NCI-H748 (cell line): ENCODE data around the gene VPS29.
"Not testable (repeated sequence)": the region's sequence is repeated elsewhere in the genome, so short reads cannot be mapped to it uniquely, and the experiment has no call there.

Experiments used
- DNase-seq: peaks from one replicate; lab custom pipeline; 2025; ENCODE audit not compliant: unreplicated experiment; lab: John Stamatoyannopoulos, UW

VPS29 gene

DNA sequence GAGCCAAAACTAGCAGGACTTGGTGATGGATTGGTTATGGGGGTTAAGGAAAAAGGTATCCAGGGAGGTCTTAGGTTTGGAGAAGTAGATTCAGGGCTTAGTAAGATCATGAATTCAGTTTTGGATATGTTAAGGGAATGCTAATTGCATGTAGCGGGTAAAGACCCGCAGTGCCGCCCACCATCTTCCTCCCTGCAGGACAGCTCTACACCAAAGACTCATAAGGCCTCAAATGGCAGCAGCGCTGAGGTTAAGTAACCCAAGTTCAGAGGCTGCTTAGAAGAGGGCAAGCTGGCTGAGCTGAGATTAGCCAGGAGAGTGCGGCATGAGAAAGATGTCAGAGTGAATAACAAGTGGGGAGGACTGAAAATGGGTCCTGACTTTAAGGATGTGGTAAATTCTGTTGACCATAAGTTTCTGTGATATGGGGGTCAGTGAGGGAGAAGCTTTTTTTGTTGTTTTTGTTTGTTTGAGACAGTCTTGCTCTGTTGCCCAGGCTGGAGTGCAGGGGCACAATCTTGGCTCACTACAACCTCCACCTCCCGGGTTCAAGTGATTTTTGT is 26.4 kb upstream of the VPS29 start:
- DNase-seq: no peak

DNA sequence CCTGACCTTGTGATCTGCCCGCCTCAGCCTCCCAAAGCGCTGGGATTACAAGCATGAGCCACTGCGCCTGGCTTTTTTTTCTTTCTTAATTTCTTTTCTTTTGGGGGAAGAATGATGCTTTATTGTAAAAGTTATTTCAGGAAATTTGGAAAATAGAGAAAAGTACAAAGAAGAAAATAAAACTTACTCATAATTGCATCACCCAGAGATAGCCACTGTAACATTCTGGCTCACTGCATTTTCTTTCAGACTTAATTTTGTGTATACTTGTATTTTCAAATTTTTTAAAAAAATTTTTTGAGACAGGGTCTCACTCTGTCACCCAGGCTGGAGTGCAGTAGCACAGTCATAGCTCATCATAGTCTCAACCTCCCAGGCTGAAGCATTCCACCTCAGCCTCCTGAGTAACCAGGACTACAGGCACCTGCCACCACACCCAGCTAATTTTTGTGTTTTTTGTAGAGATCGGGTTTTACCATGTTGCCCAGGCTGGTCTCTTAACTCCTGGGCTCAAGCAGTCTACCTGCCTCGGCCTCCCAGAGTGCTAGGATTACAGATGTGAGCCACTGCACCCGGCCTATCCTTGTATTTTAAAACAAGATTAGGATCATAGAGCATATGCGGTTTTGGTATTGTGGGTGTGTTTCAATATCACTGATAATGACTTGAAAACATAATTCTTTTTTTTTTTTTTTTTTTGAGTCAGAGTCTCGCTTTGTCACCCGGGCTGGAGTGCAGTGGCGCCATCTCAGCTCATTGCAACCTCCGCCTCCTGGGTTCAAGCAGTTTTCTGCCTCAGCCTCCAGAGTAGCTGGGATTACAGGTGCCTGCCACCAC is 19.2 kb upstream of the VPS29 start:
- not testable (repeated sequence) for DNase-seq

DNA sequence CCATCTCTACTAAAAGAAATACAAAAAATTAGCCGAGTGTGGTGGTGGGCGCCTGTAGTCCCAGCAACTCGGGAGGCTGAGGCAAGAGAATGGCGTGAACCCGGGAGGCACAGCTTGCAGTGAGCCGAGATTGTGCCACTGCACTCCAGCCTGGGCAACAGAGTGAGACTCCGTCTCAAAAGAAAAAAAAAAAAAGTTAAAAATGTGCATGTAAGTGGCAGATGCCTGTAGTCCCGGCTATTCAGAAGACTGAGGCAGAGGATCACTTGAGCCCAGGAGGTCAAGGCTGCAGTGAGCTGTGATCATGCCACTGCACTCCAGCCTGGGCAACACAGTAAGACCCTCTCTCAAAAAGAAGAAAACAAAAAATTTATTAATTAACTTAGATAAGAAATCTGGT is 16.1 kb upstream of the VPS29 start:
- DNase-seq: not testable (repeated sequence)

DNA sequence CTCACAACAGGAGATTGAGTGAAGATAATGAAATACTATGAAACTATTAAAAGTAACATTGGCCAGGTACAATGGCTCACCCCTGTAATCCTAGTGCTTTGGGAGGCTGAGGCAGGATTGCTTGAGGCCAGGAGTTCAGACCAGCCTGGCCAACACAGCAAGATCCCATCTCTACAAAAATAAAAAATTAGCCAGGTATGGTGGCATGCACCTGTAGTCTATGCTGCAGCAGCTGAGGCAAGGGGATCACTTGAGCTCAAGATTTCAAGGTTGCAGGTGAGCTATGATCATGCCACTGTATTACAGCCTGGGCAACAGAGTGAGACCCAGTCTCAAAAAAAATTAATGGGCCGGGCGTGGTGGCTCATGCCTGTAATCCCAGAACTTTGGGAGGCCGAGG is 15.1 kb upstream of the VPS29 start:
- no peak for DNase-seq

DNA sequence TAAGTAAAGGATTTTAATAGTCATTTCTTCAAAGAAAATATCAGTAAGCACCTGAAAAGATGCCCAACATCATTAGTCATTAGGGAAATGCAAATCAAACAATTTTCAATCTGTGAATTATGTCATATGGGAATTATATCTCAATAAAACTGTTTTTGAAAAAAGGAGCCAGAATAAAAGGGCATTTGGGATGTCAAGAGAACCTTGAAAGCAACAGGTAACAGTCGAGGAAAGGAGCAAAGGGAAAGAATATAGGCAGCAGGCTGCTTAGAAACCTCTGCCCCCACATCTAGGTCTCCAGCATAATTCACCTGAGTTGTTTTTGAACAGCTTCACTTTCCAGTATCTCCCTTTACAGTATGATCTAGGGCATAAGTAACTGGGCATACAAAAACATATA is 12.5 kb upstream of the VPS29 start:
- no peak for DNase-seq

DNA sequence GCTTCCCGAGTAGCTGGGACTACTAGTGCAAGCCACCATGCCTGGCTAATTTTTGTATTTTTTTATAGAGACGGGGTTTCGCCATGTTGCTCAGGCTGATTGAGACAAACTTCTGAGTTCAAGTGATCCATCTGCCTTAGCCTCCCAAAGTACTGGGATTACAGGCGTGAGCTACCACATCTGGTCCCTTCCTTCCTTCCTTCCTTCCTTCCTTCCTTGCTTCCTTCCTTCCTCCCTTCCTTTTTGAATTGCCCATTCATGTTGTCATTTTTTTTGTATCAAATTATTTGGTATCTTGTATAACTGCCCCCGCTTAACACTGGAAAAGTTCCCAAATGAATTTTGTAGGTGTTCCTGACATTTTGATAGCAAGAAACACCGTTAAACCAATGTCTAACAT is 11.9 kb upstream of the VPS29 start:
- DNase-seq: no peak

DNA sequence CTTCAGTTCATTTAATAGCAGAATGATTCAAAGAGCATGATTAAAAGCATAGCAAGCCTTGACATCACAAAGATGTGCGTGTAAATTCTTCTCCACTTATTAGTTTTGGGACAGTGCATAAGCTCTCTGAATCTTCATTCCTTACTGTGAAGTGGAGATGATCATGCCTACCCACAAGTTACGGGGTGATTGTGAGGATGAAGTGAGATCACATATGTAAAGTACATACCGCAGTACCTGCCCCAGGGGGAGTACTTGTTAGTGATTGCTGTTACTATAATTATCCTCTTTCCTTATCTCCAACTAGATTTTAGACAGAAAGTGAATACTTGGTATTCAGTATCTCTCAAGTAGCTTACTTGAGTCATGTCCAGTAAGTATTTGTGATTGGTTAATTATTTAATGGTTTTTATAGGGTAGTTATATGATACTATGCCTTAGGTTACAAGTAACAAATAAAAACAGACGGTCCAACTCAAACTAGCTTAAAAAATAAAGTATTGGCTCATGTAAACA is 6.2 kb upstream of the VPS29 start:
- no peak for DNase-seq

DNA sequence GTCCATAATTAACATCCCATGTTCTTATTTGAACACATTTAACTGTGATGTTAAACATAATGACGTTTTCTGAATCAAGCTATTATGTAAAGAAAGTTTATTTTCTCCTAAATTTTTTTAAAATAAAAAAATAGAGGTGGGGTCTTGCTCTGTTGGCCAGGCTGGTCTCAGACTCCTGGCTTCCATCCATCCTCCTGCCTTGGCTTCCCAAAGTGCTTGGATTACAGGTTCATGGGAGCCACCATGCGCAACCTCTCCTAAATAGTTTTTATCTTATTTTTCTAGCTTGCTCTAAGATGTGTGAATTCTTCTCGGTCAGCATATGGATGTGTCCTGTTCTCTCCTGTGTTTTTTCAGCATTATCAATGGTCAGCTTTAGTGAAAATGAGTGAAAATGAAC is 3.4 kb upstream of the VPS29 start:
- no peak for DNase-seq

DNA sequence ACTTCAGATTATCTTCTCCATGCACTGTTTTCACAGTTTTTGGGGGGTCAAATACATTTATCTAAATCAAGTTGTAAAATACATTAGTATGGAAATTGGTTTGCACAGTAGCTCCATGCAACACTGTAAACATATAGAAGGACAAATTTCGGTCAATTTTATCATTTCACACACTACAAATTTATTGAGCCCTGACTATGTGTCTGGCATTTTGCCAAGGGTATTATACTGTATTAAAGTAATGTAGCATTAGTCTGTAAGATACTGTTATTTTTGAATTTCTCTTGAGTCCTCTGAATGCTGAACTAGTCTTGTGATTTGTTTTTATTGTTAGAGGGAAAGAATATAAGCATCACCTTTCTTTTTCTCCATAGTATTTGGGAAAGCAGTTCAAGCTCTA is 1.5 kb upstream of the VPS29 start:
- DNase-seq: no peak

DNA sequence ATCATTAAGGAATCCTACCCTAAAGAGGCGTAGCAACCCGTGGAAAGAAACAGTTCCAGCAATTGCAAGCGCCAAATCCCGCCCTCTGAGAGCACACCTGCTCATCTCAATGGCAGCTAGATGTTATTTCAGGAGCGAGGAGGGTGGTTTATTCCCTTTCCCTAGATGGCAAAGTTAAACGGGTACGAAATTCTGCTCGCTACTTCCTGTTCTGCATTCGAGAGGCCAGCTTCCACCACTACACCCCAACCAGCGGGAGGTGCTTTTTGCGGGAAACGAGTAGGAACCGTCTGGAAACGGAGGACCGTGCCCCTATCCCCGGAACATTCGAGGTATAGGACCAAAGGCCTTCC is 536 bp downstream of the VPS29 start:
- DNase-seq: peak; percentile 70

DNA sequence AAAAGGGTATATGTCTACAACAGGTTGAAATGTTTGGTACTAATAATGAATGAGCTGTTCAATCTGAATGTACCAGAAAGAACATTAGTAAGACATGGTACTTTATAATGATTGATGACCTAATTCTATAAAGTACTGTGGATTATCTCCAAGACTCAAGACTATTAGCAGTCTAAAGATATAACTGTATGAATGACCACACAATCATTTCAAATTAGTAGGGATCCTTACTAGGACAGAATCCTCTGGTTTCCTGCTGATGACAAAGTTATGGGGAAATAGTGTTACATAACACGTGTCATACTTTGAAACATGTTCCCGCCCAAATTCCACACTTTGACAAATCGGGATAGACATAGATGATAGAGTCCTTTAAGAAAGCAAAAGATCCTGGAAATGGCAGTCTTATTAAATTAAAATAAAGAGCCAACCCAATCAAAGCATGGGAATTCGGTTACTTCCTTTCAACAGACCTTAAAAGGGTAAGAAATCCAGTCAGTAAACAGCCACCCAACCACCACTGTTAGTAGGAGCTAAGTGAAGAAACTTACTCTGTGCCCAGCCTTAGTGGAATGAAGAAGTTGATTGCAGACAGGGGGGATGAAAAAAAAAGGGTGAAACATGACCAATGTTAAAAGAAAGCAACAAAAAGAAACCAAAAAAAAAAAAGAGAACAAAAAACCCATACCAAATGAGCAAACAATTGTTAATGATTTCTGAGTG is 2.8 kb downstream of the VPS29 start:
- DNase-seq: no peak

DNA sequence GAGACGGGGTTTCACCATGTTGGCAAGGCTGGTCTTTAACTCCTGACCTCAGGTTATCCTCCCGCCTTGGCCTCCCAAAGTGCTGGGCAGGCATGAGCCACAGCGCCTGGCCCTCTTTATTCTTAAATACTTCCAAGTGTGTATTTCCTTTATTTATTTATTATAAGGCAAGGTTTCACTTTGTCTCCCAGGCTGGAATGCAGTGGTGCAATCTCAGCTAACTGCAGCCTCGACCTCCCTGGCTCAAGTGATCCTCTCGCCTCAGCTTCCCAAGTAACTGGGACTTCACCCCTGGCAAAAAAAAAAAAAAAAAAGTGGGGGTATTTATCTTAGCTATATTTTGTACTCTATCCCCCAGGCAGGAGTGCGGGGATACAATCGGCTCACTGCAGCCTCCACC is 26.5 kb downstream of the VPS29 start:
- DNase-seq: no peak

DNA sequence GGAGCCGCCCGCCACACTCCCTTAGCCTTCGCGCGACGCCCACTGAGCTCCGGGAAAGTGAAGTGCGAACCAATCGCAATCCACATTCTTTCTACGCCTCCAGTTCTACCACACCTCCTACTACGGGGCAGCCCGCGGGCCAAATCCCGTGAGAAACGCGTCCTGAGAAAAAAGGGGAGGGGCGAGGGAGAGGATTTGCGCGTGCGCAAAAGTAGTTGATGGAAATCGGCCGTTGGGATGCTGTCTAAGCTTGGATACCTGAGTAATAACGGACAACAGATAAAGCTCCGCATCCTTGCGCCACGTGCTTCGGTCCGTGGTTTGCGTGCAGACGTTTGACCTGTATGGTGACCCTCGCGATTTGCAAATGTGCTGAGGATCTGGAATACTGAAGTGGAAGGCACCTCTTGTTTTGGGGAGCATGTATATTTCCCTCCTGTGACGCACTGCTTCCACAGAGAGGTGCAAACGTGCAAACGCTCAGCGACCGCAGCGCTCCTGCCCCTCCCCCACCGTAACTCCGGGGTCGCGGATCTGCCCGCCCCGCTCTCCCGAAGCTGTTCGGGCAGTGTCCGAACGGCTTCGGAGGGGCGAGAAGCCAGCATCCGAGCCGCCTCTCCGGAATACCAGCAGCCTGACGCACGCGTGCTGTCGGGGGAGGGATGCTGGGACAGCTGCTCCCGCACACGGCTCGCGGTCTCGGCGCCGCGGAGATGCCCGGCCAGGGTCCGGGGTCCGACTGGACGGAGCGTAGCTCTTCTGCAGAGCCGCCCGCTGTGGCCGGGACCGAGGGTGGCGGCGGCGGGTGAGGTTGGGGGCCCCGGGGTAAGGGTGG is 33.5 kb downstream of the VPS29 start, which contains the start of the genes FAM216A and GPN3:
Gene FAM216A, plus strand, starts transcription at position 632 of the 835 bp plus-strand sequence. Its CDS starts 31 bp downstream, at position 663.
Gene GPN3, minus strand, starts transcription at position 44 of the 835 bp plus-strand sequence. CDS start 54 bp downstream, outside the sequence.
- peak; percentile 98 for DNase-seq

DNA sequence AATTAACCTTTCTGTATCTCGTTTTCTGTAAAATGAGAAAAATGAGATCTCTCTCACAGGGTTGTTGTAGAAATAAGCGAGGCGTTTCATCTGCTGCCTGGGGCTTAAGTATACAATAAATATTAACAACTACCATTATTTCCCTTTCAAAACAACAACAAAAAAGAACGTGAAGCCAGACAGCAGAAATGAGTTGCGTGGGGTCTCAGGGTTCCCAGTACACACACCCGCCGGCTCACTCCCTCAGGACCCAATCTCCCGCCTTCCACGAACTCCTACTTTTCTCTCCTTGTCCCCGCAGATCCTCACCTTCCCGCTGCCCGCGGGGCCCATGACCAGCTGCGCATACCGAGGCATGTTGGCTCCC is 34.1 kb downstream of the VPS29 start:
- no peak for DNase-seq

DNA sequence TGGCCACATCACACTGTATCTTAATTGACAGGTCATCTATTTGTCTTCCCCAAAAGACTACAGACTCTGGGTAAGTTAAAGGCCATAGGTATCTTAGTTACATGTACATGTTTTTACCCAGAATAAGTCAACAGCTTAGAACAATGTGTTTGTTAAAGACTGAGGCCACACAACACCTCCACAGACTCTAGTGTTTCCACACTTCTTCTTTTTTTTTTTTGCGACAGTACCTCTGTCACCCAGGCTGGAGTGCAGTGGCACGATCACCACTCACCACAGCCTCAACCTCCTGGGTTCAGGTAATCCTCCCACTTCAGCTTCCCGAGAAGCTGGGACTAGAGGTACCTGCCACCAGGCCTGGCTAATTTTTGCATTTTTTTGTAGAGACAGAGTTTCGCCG is 35.1 kb downstream of the VPS29 start:
- no peak for DNase-seq

DNA sequence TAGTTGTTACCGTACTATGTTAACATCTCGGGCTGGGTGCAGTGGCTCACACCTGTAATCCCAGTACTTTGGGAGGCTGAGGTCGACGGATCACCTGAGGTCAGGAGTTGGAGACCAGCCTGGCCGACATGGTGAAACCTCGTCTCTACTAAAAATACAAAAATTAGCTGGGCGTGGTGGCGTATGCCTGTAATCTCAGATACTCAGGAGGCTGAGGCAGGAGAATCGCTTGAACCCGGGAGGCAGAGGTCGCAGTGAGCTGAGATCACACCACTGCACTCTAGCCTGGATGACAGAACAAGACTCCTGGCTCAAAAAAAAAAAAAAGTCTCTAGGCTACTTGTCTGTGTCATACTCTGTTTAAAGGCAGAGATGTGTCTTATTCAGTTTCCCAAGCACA is 36.1 kb downstream of the VPS29 start:
- not testable (repeated sequence) for DNase-seq

DNA sequence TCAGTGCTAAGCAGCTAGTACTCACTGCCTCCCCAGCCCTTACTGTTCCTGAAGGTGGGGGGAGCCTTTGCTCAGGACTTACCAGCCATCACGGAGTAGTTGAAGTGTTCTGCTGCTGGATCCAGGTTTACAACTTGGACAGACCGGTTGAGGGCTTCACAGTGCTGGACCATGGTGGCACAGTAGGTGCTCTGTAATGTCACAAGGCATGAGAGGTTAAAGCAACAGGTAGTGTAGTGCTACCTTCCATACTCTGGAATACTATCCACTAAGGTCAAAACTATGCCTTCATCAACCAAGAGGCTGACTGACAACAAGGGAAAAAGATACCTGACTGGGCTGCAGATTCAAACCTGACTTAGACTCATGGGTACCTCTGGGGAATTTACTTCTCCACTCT is 36.9 kb downstream of the VPS29 start:
- no peak for DNase-seq

DNA sequence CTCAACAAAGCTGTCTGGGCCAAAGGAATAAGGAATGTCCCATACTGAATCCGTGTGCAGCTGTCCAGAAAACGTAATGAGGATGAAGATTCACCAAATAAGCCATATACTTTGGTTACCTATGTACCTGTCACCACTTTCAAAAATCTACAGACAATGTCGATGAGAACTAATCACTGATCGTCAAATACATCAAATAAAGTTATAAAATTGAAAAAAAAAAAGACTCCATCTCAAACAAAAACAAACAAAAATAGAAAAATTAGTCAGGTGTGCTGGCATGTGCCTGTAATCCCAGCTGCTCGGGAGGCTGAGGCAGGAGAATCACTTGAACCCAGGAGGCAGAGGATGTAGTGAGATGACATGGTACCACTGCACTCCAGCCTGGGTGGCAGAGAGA is 40.7 kb downstream of the VPS29 start:
- not testable (repeated sequence) for DNase-seq

DNA sequence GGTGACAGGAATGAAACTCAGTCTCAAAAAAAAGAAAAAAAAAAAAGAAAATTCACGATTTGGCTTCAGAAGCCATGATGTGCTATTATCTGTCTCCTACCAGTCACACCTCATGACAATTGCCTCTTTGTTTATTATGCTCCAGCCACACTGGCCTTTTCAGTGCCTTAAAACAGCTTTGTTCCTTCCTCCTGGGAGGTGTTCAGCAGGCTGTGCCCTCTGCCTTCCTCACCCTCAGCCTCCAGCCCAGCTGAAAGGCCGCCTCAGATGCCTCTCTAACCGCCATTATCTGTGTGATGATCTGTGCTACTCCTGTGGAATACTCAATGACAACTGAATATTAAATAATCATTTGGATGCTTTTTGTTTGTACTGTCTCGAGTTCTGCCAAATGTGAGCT is 43.2 kb downstream of the VPS29 start:
- DNase-seq: no peak

DNA sequence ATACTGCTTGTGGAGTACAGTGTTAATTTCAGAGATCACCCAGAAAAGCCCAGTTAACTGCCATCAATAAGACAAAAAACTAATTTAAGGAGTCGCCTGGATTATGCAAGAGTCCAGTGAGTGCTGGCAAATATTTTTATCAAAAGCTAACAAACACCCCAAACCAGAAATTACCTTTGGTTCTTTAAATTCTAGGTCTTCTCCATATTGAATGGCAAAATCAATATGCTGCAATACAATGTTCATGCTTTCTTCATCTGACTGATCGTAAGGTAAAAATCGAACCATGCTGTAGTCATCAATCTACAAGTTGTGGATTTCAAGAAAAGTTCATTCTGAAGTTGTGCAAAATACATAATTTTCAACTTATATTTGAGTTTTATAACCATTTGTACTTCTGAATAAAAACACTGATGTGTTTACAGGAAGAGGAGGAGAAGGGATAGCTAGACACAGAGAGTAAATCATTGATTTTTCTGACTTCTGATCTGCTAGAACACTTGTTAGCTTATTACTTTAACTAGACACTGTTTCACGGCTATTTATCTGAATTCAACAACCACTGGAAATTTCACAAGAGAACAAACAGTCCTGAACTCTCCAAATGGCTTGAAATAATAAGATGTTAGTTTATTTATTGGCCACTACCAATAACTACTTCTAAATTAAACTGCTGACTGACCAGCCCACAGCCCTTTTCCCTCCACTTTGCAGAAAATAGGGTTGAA is 48.2 kb downstream of the VPS29 start:
- DNase-seq: no peak
